Neutrophil (primary cell): ENCODE results near the gene EIF2B5.

Experiments used
- H3K27ac ChIP-seq: fragments of 200-600 bp; sonication (generic); 2 replicates; pipeline ENCODE4 v1.5.1; 2016; ENCODE audit warnings: mild to moderate bottlenecking, moderate library complexity
- H3K27me3 ChIP-seq: fragments of 200-600 bp; sonication (generic); 2 replicates; pipeline ENCODE4 v1.6.0; 2016; ENCODE audit warnings: mild to moderate bottlenecking
- H3K36me3 ChIP-seq: fragments of 200-600 bp; sonication (generic); 2 replicates; pipeline ENCODE4 v1.5.1; 2017
- H3K4me1 ChIP-seq, 2 experiments: fragments of 200-600 bp in 1 of 2; sonication (generic) in 1 of 2; 1 replicate in 1 of 2; 2 replicates in 1 of 2; pipeline versions ENCODE4 v1.5.1 to v1.6.1; 2013 to 2016; ENCODE audit warnings: low read depth in 1 of 2, low read length in 1 of 2, mild to moderate bottlenecking in 1 of 2, moderate library complexity in 1 of 2; ENCODE audit not compliant: control insufficient read depth in 1 of 2, insufficient read depth in 1 of 2
- H3K4me3 ChIP-seq, 2 experiments: fragments of 200-600 bp in 1 of 2; sonication (generic) in 1 of 2; 1 replicate in 1 of 2; 2 replicates in 1 of 2; pipeline ENCODE4 v1.5.1; 2013 to 2016; ENCODE audit warnings: low read depth in 1 of 2, low read length in 1 of 2, mild to moderate bottlenecking in 1 of 2, moderate library complexity in 1 of 2
- H3K9me3 ChIP-seq: fragments of 200-600 bp; sonication (generic); 2 replicates; pipeline ENCODE4 v1.5.1; 2016
- CTCF ChIP-seq: fragments of 200-600 bp; sonication (generic); IDR thresholded peaks from 2 replicates; pipeline ENCODE4 v1.5.1; 2016; ENCODE audit warnings: antibody characterized with exemption

Gene EIF2B5

GRCh38 chr3:184164648-184165330 is 29.6 kb downstream of the EIF2B5 start:
- no peaks in the 10 kb centered on the region for H3K4me1 ChIP-seq
- H3K9me3 ChIP-seq, result no peaks in the 10 kb centered on the region
- peaks cover 67% of the 10 kb centered on the region for H3K36me3 ChIP-seq
- no peak overlapping the region for H3K27ac ChIP-seq
- TF ChIP-seq CTCF, result no peak
- H3K27me3 ChIP-seq, result no peaks in the 10 kb centered on the region
- H3K4me3 ChIP-seq, result no peak overlapping the region

- no peak overlapping the region for H3K27ac ChIP-seq
- no peaks in the 10 kb centered on the region for H3K4me1 ChIP-seq
- no peak overlapping the region for H3K4me3 ChIP-seq
- no peaks in the 10 kb centered on the region for H3K27me3 ChIP-seq
- H3K36me3 ChIP-seq, result peaks cover 74% of the 10 kb centered on the region
- no peak for TF ChIP-seq CTCF
- H3K9me3 ChIP-seq, result no peaks in the 10 kb centered on the region
Observed at GRCh38 chr3:184165543-184165942, 30.4 kb downstream of the EIF2B5 start.

GRCh38 chr3:184166671-184167070 is 31.5 kb downstream of the EIF2B5 start:
- Histone ChIP-seq H3K9me3 (no peaks in the 10 kb centered on the region), H3K36me3 (peaks cover 85% of the 10 kb centered on the region), H3K4me1 (no peaks in the 10 kb centered on the region), H3K4me3 (no peak overlapping the region), H3K27me3 (no peaks in the 10 kb centered on the region), H3K27ac (no peak overlapping the region)
- TF ChIP-seq CTCF, result no peak

DNA sequence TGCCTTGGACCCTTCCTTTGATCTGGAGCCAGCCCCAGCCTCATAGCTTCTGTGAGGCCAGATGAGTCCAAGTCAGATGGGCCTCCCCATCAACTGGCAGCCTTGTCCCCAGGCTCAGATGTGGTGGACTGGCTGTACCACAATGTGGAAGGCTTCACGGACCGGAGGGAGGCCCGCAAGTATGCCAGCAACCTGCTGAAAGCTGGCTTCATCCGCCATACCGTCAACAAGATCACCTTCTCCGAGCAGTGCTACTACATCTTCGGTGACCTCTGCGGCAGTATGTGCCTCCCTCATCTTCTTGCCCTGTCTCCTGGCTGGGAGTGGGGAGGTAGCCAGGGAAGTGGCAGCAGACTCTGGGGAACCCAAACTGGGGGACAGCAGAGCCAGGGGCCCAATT is 32.6 kb downstream of the EIF2B5 start:
- Histone ChIP-seq H3K4me1 (no peaks in the 10 kb centered on the region), H3K27me3 (no peaks in the 10 kb centered on the region), H3K4me3 (no peak overlapping the region), H3K9me3 (no peaks in the 10 kb centered on the region), H3K27ac (no peak overlapping the region), H3K36me3 (peaks cover 94% of the 10 kb centered on the region)
- no peak for TF ChIP-seq CTCF

GRCh38 chr3:184168363-184169120 is 33.4 kb downstream of the EIF2B5 start:
- Histone ChIP-seq H3K27me3 (no peaks in the 10 kb centered on the region), H3K36me3 (peaks cover 89% of the 10 kb centered on the region)

More at GRCh38 chr3:184168363-184169120, 33.4 kb downstream of the EIF2B5 start:
- Histone ChIP-seq H3K27ac (no peak overlapping the region), H3K4me1 (no peaks in the 10 kb centered on the region), H3K9me3 (no peaks in the 10 kb centered on the region), H3K4me3 (no peak overlapping the region)
- no peak for TF ChIP-seq CTCF
